HEK293 (cell line): ENCODE measurements around the gene AP2M1.
A peak's percentile ranks its signal among the peaks of the same experiment; 100 is the strongest.

Experiments used
- CTCF ChIA-PET: fragments of 350-600 bp; formaldehyde crosslinking; extraction: SDS; loops from one replicate; lab custom pipeline; 2021; ENCODE audit warnings: antibody characterized with exemption; lab: Yijun Ruan, JAX
- POLR2A ChIA-PET: fragments of 300-600 bp; formaldehyde crosslinking; extraction: SDS; loops from one replicate; lab custom pipeline; 2020; ENCODE audit warnings: antibody characterized with exemption, inconsistent platforms; lab: Yijun Ruan, JAX
- H3K27ac ChIP-seq: fragments of 200-500 bp; sonication (Bioruptor generic); 2 replicates; pipeline ENCODE4 v1.5.1; 2014; ENCODE audit warnings: low read depth, low read length, control low read depth, inconsistent platforms; ENCODE audit errors: extremely low read depth
- H3K36me3 ChIP-seq, 2 experiments: fragments of 200-500 bp in 1 of 2; sonication (Bioruptor generic) in 1 of 2; 1 replicate in 1 of 2; 2 replicates in 1 of 2; pipeline ENCODE4 v1.5.1; 2014 to 2017; ENCODE audit warnings: inconsistent platforms in 2 of 2, low read length in 2 of 2; ENCODE audit not compliant: control insufficient read depth in 2 of 2, insufficient read depth in 1 of 2
- H3K4me1 ChIP-seq: fragments of 200-500 bp; sonication (Bioruptor generic); 2 replicates; pipeline ENCODE4 v1.5.1; 2014; ENCODE audit warnings: mild to moderate bottlenecking, low read length, inconsistent platforms; ENCODE audit not compliant: control insufficient read depth, insufficient read depth
- H3K4me3 ChIP-seq: 2 replicates; pipeline ENCODE4 v1.5.1; 2011; ENCODE audit warnings: low read depth, mild to moderate bottlenecking, control low read depth, low read length, moderate library complexity
- H3K9me3 ChIP-seq: fragments of 200-500 bp; sonication (Bioruptor generic); 2 replicates; pipeline ENCODE4 v1.5.1; 2014; ENCODE audit warnings: low read depth, low read length, inconsistent platforms; ENCODE audit not compliant: control insufficient read depth, insufficient read depth
- AEBP2 ChIP-seq: fragments of 450-650 bp; formaldehyde crosslinking; IDR thresholded peaks from 2 replicates; pipeline ENCODE4 v1.5.1; 2016; ENCODE audit warnings: missing biosample characterization, missing genetic modification characterization, borderline replicate concordance
- BCL11A ChIP-seq: fragments of 450-650 bp; formaldehyde crosslinking; IDR thresholded peaks from 2 replicates; pipeline ENCODE4 v1.5.1; 2016; ENCODE audit warnings: low read depth, missing biosample characterization, missing genetic modification characterization
- GLIS2 ChIP-seq: fragments of 450-650 bp; formaldehyde crosslinking; IDR thresholded peaks from 2 replicates; pipeline ENCODE4 v1.5.1; 2016; ENCODE audit warnings: missing biosample characterization, missing genetic modification characterization
- KLF1 ChIP-seq: fragments of 450-650 bp; formaldehyde crosslinking; IDR thresholded peaks from 2 replicates; pipeline ENCODE4 v1.5.1; 2016; ENCODE audit warnings: missing biosample characterization, missing genetic modification characterization
- REPIN1 ChIP-seq: fragments of 450-650 bp; formaldehyde crosslinking; IDR thresholded peaks from 2 replicates; pipeline ENCODE4 v1.5.1; 2017; ENCODE audit warnings: missing biosample characterization, missing genetic modification characterization, low read depth
- SP2 ChIP-seq: fragments of 450-650 bp; formaldehyde crosslinking; IDR thresholded peaks from 2 replicates; pipeline ENCODE4 v1.5.1; 2016; ENCODE audit warnings: missing biosample characterization, missing genetic modification characterization
- ZEB2 ChIP-seq: fragments of 450-650 bp; formaldehyde crosslinking; IDR thresholded peaks from 2 replicates; pipeline ENCODE4 v1.5.1; 2016; ENCODE audit warnings: missing biosample characterization, missing genetic modification characterization
- ZNF202 ChIP-seq: fragments of 450-650 bp; formaldehyde crosslinking; IDR thresholded peaks from 2 replicates; pipeline ENCODE4 v1.5.1; 2016; ENCODE audit warnings: missing biosample characterization, missing genetic modification characterization, borderline replicate concordance
- ZNF24 ChIP-seq: fragments of 450-650 bp; formaldehyde crosslinking; IDR thresholded peaks from 2 replicates; pipeline ENCODE4 v1.5.1; 2016; ENCODE audit warnings: missing biosample characterization, missing genetic modification characterization
- ZNF26 ChIP-seq: fragments of 450-650 bp; formaldehyde crosslinking; IDR thresholded peaks from 2 replicates; pipeline ENCODE4 v1.5.1; 2016; ENCODE audit warnings: missing biosample characterization, missing genetic modification characterization
- ZNF324 ChIP-seq: fragments of 450-650 bp; formaldehyde crosslinking; IDR thresholded peaks from 2 replicates; pipeline ENCODE4 v1.5.1; 2016; ENCODE audit warnings: missing biosample characterization, missing genetic modification characterization
- ZNF514 ChIP-seq: fragments of 450-650 bp; formaldehyde crosslinking; IDR thresholded peaks from 2 replicates; pipeline ENCODE4 v1.5.1; 2016; ENCODE audit warnings: missing biosample characterization, missing genetic modification characterization
- ZNF518A ChIP-seq: fragments of 450-650 bp; formaldehyde crosslinking; conservative IDR thresholded peaks from 2 replicates; pipeline ENCODE4 v1.5.1; 2016; ENCODE audit warnings: low read depth, missing biosample characterization, missing genetic modification characterization
- ZNF621 ChIP-seq: fragments of 450-650 bp; formaldehyde crosslinking; IDR thresholded peaks from 2 replicates; pipeline ENCODE4 v1.5.1; 2017; ENCODE audit warnings: missing biosample characterization, missing genetic modification characterization
- ZNF76 ChIP-seq: fragments of 450-650 bp; formaldehyde crosslinking; IDR thresholded peaks from 2 replicates; pipeline ENCODE4; 2016; ENCODE audit warnings: low read depth, missing biosample characterization, missing genetic modification characterization, borderline replicate concordance
- ZNF768 ChIP-seq: fragments of 450-650 bp; formaldehyde crosslinking; IDR thresholded peaks from 2 replicates; pipeline ENCODE4 v1.5.1; 2018; ENCODE audit warnings: missing biosample characterization, mild to moderate bottlenecking, missing genetic modification characterization
- ZNF791 ChIP-seq: fragments of 450-650 bp; formaldehyde crosslinking; IDR thresholded peaks from 2 replicates; pipeline ENCODE4 v1.5.1; 2016; ENCODE audit warnings: missing biosample characterization, missing genetic modification characterization
- ZSCAN23 ChIP-seq: fragments of 450-650 bp; formaldehyde crosslinking; IDR thresholded peaks from 2 replicates; pipeline ENCODE4 v1.5.1; 2016; ENCODE audit warnings: missing biosample characterization, missing genetic modification characterization
- ZXDB ChIP-seq: fragments of 450-650 bp; formaldehyde crosslinking; IDR thresholded peaks from 2 replicates; pipeline ENCODE4 v1.5.1; 2016; ENCODE audit warnings: missing biosample characterization, missing genetic modification characterization
- TF ChIP-seq, protein P1 (sequence below): fragments of 450-650 bp; formaldehyde crosslinking; optimal IDR thresholded peaks from 2 replicates; pipeline ENCODE3; 2016; ENCODE audit warnings: missing biosample characterization, mild to moderate bottlenecking, missing genetic modification characterization

AP2M1 gene

GRCh38 chr3:184183679-184184078 is 9.0 kb downstream of the AP2M1 start (continued):
- TF ChIP-seq BCL11A (tag by site-specific recombination) (no peak), ZNF76 (no peak), ZNF768 (tag by site-specific recombination) (no peak), ZNF324 (tag by site-specific recombination) (no peak), ZNF24 (no peak)
- TF ChIP-seq, all 188 proteins: peak for 0

DNA sequence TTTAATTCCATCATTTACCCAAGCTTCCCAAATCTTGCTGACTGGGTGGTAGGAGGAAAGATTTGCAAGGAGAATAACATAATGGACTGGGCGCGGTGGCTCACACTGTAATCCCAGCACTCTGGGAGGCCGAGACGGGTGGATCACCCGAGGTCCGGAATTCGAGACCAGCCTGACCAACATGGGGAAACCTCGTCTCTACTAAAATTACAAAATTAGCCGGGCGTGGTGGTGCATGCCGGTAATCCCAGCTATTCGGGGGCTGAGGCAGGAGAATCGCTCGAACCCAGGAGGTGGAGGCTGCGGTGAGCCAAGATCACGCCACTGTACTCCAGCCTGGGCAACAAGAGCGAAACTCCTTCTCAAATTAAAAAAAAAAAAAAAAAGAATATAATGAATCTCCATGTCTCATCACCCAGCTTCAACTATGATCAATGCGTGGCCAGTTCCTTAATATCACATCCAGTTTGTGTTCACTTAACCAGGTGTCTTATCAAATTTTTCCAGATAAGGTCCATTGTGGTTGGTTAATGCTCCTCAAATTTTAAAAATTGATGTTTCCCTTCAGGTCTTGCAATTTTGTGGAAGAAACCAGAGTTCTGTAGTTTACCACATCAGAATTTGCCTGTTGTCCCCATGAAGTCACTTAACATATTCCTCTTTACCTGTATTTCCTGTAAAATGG is 10.0 kb downstream of the AP2M1 start:
- H3K36me3 ChIP-seq, result peaks cover 4 to 76% of the 10 kb centered on the region in 2 experiments; a peak in 2 of 3 replicates

GRCh38 chr3:184185461-184186183 is 11.0 kb downstream of the AP2M1 start:
- H3K4me1 ChIP-seq, result 0 out of 2 replicates have a peak, but pooled peaks cover 5% of the 10 kb centered on the region
- peak overlapping the region; percentile 84 for H3K27ac ChIP-seq
- no peaks in the 10 kb centered on the region for H3K9me3 ChIP-seq
- peaks cover 4 to 76% of the 10 kb centered on the region in 2 experiments; a peak in 1 of 3 replicates for H3K36me3 ChIP-seq
- peak overlapping the region; percentile 91 for H3K4me3 ChIP-seq
- ChIA-PET POLR2A (interaction anchor here (1.0 to 2.3 kb wide), 10 partner anchors 9 to 64 kb away, joined by 3 to 34 read pairs (median 4); partner anchors contain the start of genes AP2M1, EEF1AKMT4, EIF2B5 and VWA5B2), CTCF (interaction anchor here (0.6 kb wide), 1 partner anchor 20 kb away, joined by 3 read pairs; no protein-coding TSS in a partner anchor)
- no peak for TF ChIP-seq ZSCAN23 (tag by site-specific recombination)
- no peak for TF ChIP-seq ZNF514
- TF ChIP-seq REPIN1 (tag by site-specific recombination), result no peak
- no peak for TF ChIP-seq ZNF202 (tag by site-specific recombination)
- TF ChIP-seq ZNF621 (tag by site-specific recombination), result no peak
- no peak for TF ChIP-seq ZNF26
- TF ChIP-seq, protein P1, sequence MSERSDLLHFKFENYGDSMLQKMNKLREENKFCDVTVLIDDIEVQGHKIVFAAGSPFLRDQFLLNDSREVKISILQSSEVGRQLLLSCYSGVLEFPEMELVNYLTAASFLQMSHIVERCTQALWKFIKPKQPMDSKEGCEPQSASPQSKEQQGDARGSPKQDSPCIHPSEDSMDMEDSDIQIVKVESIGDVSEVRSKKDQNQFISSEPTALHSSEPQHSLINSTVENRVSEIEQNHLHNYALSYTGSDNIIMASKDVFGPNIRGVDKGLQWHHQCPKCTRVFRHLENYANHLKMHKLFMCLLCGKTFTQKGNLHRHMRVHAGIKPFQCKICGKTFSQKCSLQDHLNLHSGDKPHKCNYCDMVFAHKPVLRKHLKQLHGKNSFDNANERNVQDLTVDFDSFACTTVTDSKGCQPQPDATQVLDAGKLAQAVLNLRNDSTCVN (tag by site-specific recombination), result peak; percentile 96
- TF ChIP-seq ZNF24, result peak; percentile 70; the same call in 1 of the 2 replicates
- peak; percentile 64 for TF ChIP-seq ZXDB (tag by site-specific recombination)
- TF ChIP-seq ZNF791 (tag by site-specific recombination), result no peak
- 0 out of 2 replicates have a peak, but pooled peaks have one; percentile 61 for TF ChIP-seq ZEB2 (tag by site-specific recombination)
- TF ChIP-seq SP2 (tag by site-specific recombination), result peak; percentile 94
- TF ChIP-seq ZNF518A (tag by site-specific recombination), result no peak
- TF ChIP-seq GLIS2 (tag by site-specific recombination), result peak; percentile 99

More for the DNA sequence above, 10.0 kb downstream of the AP2M1 start:
- peak overlapping the region; percentile 84; the same call in 1 of the 2 replicates for H3K27ac ChIP-seq
- H3K4me3 ChIP-seq, result no peak overlapping the region
- ChIA-PET CTCF (interaction anchor here (0.6 to 0.7 kb wide), 2 partner anchors 21 to 64 kb away, joined by 3 to 4 read pairs; no protein-coding TSS in a partner anchor), POLR2A (interaction anchor here (0.7 to 2.3 kb wide), 8 partner anchors 8 to 50 kb away, joined by 3 to 34 read pairs (median 6); partner anchors contain the start of genes AP2M1 and EIF2B5)
- no peaks in the 10 kb centered on the region for H3K9me3 ChIP-seq
- peak; percentile 39; the same call in 1 of the 2 replicates for TF ChIP-seq KLF1
- TF ChIP-seq AEBP2 (tag by site-specific recombination), result no peak
- H3K4me1 ChIP-seq, result 0 out of 2 replicates have a peak, but pooled peaks cover 5% of the 10 kb centered on the region
